HCT116 (cell line): ENCODE data around the gene WDR13. TPM values are rescaled to one million over a fixed set of nuclear protein-coding genes. Genes with fewer than 3 reads are reported as not detected.
A peak's percentile ranks its signal among the peaks of the same experiment; 100 is the strongest.

ENCODE experiments used
- ATAC-seq: fragments of 200-7000 bp; cut with Tn5 transposase; 2 replicates; pipeline ENCODE4 v1.9.1; 2020; ENCODE audit warnings: mild to moderate bottlenecking, moderate library complexity
- BruUV-seq: library from RNA; stranded (reverse); fragments of 400-500 nt; replicated peaks from 2 replicates; lab custom pipeline; 2021; lab: Mats Ljungman, UMichigan
- CTCF ChIA-PET: fragments of 300-600 bp; sonication (Branson Sonifier 250); formaldehyde crosslinking; loops from one replicate; lab custom pipeline; 2021; ENCODE audit warnings: antibody characterized with exemption; lab: Charles Lee
- POLR2A ChIA-PET: fragments of 300-600, 350-600 bp; sonication (Branson Sonifier 250); formaldehyde crosslinking; loops from one replicate; lab custom pipeline; 2021; ENCODE audit warnings: antibody characterized with exemption; lab: Charles Lee
- RAD21 ChIA-PET, 2 experiments: fragments of 300-600 bp; sonication (Branson Sonifier 250); formaldehyde crosslinking; loops; one replicate each; lab custom pipeline; 2023; ENCODE audit warnings: low total read pairs in 2 of 2; ENCODE audit not compliant: uncharacterized antibody in 2 of 2, unreplicated experiment in 2 of 2, low non-redundant PET in 1 of 2; lab: Charles Lee
- DNase-seq: peaks from one replicate; pipeline ENCODE4 v3.0.0-alpha.2; 2010; ENCODE audit warnings: low read depth, low spot score
- H2AFZ ChIP-seq: fragments of 200-600 bp; shearing (Covaris generic), sonication (generic); 2 replicates; pipeline ENCODE4 v1.6.1; 2017; ENCODE audit warnings: low read depth, mixed run types, mixed read lengths, antibody characterized with exemption, low read length; ENCODE audit not compliant: poor library complexity, severe bottlenecking
- H3K27ac ChIP-seq: 2 replicates; pipeline ENCODE4 v1.5.1; 2012; ENCODE audit warnings: low read depth, low read length
- H3K27me3 ChIP-seq: fragments of 200-600 bp; sonication (generic); 2 replicates; pipeline ENCODE4 v1.6.1; 2016; ENCODE audit warnings: mixed run types, low read length, mixed read lengths; ENCODE audit not compliant: insufficient read depth
- H3K36me3 ChIP-seq, 2 experiments: fragments of 200-500 bp in 1 of 2; fragments of 200-600 bp in 1 of 2; sonication (Bioruptor generic) in 1 of 2; sonication (generic) in 1 of 2; 2 replicates each; pipeline versions ENCODE4 v1.5.1 to v1.6.1; 2014 to 2016; ENCODE audit warnings: low read length in 2 of 2, inconsistent platforms in 1 of 2, mixed read lengths in 1 of 2, mixed run types in 1 of 2; ENCODE audit not compliant: insufficient read depth in 2 of 2, control insufficient read depth in 1 of 2
- H3K4me1 ChIP-seq, 2 experiments: fragments of 200-600 bp in 1 of 2; sonication (generic) in 1 of 2; 2 replicates each; pipeline versions ENCODE4 v1.5.1 to v1.6.1; 2012 to 2017; ENCODE audit warnings: low read length in 2 of 2, inconsistent platforms in 1 of 2, mild to moderate bottlenecking in 1 of 2, mixed read lengths in 1 of 2, mixed run types in 1 of 2, moderate library complexity in 1 of 2; ENCODE audit not compliant: insufficient read depth in 2 of 2, control insufficient read depth in 1 of 2
- H3K4me2 ChIP-seq: fragments of 200-600 bp; sonication (generic); 2 replicates; pipeline ENCODE4 v1.6.1; 2017; ENCODE audit warnings: mixed run types, low read length, mixed read lengths
- H3K4me3 ChIP-seq, 2 experiments: fragments of 200-600 bp in 1 of 2; sonication (generic) in 1 of 2; replicated peaks in 1 of 2; 2 replicates each; pipeline ENCODE4 v1.5.1; 2011 to 2016; ENCODE audit warnings: low read length in 2 of 2, control low read depth in 1 of 2, low read depth in 1 of 2, mild to moderate bottlenecking in 1 of 2, mixed read lengths in 1 of 2, mixed run types in 1 of 2
- H3K79me2 ChIP-seq: fragments of 200-600 bp; sonication (generic); 2 replicates; pipeline ENCODE4 v1.6.1; 2017; ENCODE audit warnings: mild to moderate bottlenecking, mixed run types, low read length, moderate library complexity, mixed read lengths; ENCODE audit not compliant: insufficient read depth
- H3K9ac ChIP-seq: fragments of 200-600 bp; sonication (generic); 2 replicates; pipeline ENCODE4 v1.6.1; 2016; ENCODE audit warnings: low read length, mixed read lengths
- H3K9me2 ChIP-seq: fragments of 200-600 bp; sonication (generic), shearing (Covaris generic); 2 replicates; pipeline ENCODE4 v1.6.1; 2017; ENCODE audit warnings: mixed run types, mild to moderate bottlenecking, moderate library complexity; ENCODE audit not compliant: insufficient read depth
- H3K9me3 ChIP-seq, 2 experiments: fragments of 200-500 bp in 1 of 2; fragments of 200-600 bp in 1 of 2; sonication (Bioruptor generic) in 1 of 2; sonication (generic) in 1 of 2; 2 replicates each; pipeline ENCODE4 v1.6.1; 2014 to 2017; ENCODE audit warnings: low read length in 2 of 2, mixed read lengths in 2 of 2, inconsistent platforms in 1 of 2, low read depth in 1 of 2, mild to moderate bottlenecking in 1 of 2, mixed run types in 1 of 2, moderate library complexity in 1 of 2; ENCODE audit not compliant: control insufficient read depth in 1 of 2, insufficient read depth in 1 of 2
- H4K20me1 ChIP-seq: fragments of 200-600 bp; sonication (generic), shearing (Covaris generic); 2 replicates; pipeline ENCODE4 v1.6.1; 2017; ENCODE audit warnings: mixed run types, mild to moderate bottlenecking, moderate library complexity; ENCODE audit not compliant: insufficient read depth
- POLR2A ChIP-seq: IDR thresholded peaks from 2 replicates; pipeline ENCODE4 v1.7.0; 2011; ENCODE audit warnings: borderline replicate concordance; ENCODE audit not compliant: insufficient read depth, insufficient read length; ENCODE audit errors: extremely low read depth
- POLR2AphosphoS5 ChIP-seq: IDR thresholded peaks from 2 replicates; pipeline ENCODE4 v1.6.1; 2011; ENCODE audit warnings: mild to moderate bottlenecking, low read depth, low read length, moderate library complexity
- SRF ChIP-seq: IDR thresholded peaks from 2 replicates; pipeline ENCODE4 v1.6.1; 2012; ENCODE audit warnings: low read depth
- YY1 ChIP-seq: IDR thresholded peaks from 2 replicates; pipeline ENCODE4 v1.6.1; 2011; ENCODE audit warnings: low read length, low read depth, moderate library complexity, mild to moderate bottlenecking; ENCODE audit not compliant: insufficient replicate concordance; ENCODE audit errors: extremely low read depth
- intact Hi-C: fragments of 100-400 bp; cut with micrococcal nuclease; formaldehyde crosslinking; loops from 2 replicates; pipeline ENCODE4 v1.10.0; 2022
- total RNA-seq: library from RNA; stranded (reverse); gene quantifications from one replicate; pipeline ENCODE4 v1.2.1, GENCODE V29; 2021; ENCODE audit not compliant: unreplicated experiment
- TF ChIP-seq, protein P1 (sequence below), 3 experiments: fragments of 200-600 bp in 1 of 3; sonication (generic) in 1 of 3; IDR thresholded peaks in 2 of 3; conservative IDR thresholded peaks in 1 of 3; 2 replicates each; pipeline ENCODE4 v1.5.1; 2012 to 2017; ENCODE audit warnings: low read depth in 2 of 3, low read length in 2 of 3, antibody characterized with exemption in 1 of 3, borderline replicate concordance in 1 of 3, control low read depth in 1 of 3, mild to moderate bottlenecking in 1 of 3, mixed read lengths in 1 of 3, mixed run types in 1 of 3, moderate library complexity in 1 of 3; ENCODE audit not compliant: insufficient read depth in 1 of 3

The WDR13 gene
- total RNA-seq, 1 experiment from 2014 or later, result 54.0 TPM

DNA sequence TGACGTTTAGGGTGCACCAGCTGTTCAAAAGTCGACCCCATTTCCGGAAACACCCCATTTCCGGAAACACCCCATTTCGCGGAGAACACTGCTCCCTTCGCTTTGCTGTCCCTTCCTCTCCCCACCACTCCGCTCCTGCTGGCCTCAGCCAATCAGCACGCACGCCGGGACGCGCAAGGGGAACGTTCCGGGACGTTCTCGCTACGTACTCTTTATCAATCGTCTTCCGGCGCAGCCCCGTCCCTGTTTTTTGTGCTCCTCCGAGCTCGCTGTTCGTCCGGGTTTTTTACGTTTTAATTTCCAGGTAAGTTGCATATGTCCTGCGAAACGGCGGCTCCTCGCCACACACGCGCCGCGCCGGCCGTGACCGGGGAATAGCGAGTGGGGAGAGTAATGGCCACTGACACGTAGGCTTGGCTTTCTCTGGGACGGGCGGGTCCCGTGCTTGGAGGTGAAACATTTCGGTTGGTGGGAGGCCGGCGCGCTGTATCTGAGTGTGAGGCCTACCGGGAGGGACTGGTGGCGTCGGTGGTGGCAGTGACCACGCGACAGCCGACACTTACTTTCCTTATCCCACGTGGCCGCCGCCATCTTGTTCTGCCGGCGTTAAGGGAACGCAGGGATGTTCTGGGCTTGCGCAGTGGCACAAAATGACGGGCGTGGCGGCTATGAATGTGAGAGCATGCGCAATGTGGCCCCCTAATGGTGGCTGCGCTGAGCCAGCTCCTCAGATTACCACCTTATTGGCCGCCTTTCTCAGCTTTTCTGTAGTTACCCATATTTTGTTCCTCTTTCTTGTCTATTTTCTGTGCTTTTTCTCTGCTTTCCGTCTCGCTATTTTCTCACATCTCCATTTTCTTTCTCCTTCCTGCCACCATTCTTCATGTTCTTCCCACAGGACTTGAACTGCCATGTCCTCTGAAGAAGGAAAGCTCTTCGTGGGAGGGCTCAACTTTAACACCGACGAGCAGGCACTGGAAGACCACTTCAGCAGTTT, 22.7 kb upstream of the WDR13 start, which contains the start of gene RBM3:
Gene RBM3, plus strand, starts transcription at position 215 of the 997 bp plus-strand sequence. Its CDS starts 697 bp downstream, at position 912.
- Histone ChIP-seq H3K4me2 (peak within 1 kb of the TSS; percentile 82), H3K79me2 (peaks cover 27% of the 10 kb centered on the region), H3K4me3 (peak within 1 kb of the TSS; percentile 84 to 90), H3K9me3 (no peaks in the 10 kb centered on the region), H2AFZ (no peak within 1 kb of the TSS), H3K27ac (peak within 1 kb of the TSS; percentile 95), H3K36me3 (peaks cover 22 to 34% of the 10 kb centered on the region in 2 experiments; a peak in 3 of 4 replicates), H3K9me2 (no peaks in the 10 kb centered on the region), H4K20me1 (no peaks in the 10 kb centered on the region), H3K4me1 (peaks cover 5 to 14% of the 10 kb centered on the region in 2 experiments), H3K9ac (peak within 1 kb of the TSS; percentile 98), H3K27me3 (no peaks in the 10 kb centered on the region)
- intact Hi-C loops, result loop anchor here (2.0 to 10.0 kb wide), 2 partner anchors 36 to 100 kb away; partner anchors contain the start of genes FTSJ1, SLC38A5 and TBC1D25
- ChIA-PET POLR2A (interaction anchor here (0.9 to 1.7 kb wide), 3 partner anchors 9 to 35 kb away, joined by 3 to 6 read pairs (median 4); partner anchors contain the start of gene TBC1D25), RAD21 (interaction anchor here in 1 of 2 experiments (0.6 kb wide), 1 partner anchor 35 kb away, joined by 3 read pairs; the partner anchor contains the start of gene TBC1D25), CTCF (no interaction called here)
- TF ChIP-seq, protein P1, sequence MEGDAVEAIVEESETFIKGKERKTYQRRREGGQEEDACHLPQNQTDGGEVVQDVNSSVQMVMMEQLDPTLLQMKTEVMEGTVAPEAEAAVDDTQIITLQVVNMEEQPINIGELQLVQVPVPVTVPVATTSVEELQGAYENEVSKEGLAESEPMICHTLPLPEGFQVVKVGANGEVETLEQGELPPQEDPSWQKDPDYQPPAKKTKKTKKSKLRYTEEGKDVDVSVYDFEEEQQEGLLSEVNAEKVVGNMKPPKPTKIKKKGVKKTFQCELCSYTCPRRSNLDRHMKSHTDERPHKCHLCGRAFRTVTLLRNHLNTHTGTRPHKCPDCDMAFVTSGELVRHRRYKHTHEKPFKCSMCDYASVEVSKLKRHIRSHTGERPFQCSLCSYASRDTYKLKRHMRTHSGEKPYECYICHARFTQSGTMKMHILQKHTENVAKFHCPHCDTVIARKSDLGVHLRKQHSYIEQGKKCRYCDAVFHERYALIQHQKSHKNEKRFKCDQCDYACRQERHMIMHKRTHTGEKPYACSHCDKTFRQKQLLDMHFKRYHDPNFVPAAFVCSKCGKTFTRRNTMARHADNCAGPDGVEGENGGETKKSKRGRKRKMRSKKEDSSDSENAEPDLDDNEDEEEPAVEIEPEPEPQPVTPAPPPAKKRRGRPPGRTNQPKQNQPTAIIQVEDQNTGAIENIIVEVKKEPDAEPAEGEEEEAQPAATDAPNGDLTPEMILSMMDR (IDR thresholded peaks at IDR 0.05 in 2 of 3, conservative IDR thresholded peaks at IDR 0.05 in 1 of 3; ENCODE audit: borderline replicate concordance in 1 of 3, insufficient read depth in 1 of 3, low read depth in 2 of 3, low read length in 2 of 3), result peak in 2 of 3 experiments; percentile 23 to 26; a peak in 2 of 6 replicates
- TF ChIP-seq POLR2A (peak; percentile 34), SRF (no peak), POLR2AphosphoS5 (peak; percentile 81), YY1 (peak; percentile 91)
- TSS peak; percentile 68 for BruUV-seq
- peak; percentile 77 for DNase-seq
- ATAC-seq, result peak; percentile 96
